ENCODE data around the gene PKNOX2.

DNA sequence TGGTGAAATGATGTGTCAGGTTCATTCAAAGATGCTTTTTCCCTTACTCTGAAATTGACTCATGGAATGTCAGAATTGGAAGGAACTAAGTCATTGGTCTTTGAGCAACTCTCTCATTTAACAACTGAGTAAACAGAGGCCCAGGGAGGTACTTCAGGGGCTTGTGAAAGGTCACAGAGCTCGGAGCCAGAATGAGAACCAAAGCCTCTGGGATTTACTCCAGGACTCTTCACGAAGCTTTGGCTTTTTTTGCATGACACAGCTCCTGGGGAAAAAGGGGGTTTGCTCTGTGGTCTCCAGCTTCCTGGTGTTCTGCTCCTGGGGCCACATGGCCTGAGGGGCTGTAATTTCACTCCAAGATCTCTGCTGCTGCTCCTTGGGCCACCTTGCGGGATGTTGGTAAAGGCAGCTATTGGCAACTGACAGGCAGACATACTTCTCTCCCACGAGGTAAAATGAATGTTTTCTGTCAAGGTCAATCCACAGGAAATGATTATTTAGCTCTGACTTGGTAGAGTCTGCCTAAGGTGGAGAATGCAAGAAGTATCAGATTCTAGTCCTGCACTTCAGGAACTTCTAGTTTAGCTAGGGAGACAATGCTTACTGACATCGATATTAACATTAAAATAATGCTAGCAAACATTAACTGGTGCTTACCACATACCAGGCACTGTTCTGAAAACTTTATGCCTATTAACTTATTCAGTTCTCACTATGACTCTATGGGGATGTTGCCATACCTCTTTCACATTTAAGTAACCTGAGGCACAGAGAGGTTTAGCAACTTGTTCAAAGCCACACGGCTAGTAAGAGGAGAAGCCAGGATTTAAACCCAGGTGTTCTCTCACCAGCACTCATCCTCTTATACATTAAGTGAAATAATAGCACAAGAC, 16.1 kb downstream of the PKNOX2 start:
- peak; percentile 24; the same call in 1 of the 2 replicates for TF ChIP-seq TAF1 (IDR thresholded peaks at IDR 0.05; ENCODE audit: borderline replicate concordance, insufficient read depth, low read length)
- peak; percentile 21; the same call in 1 of the 2 replicates for TF ChIP-seq POLR2AphosphoS5 (IDR thresholded peaks at IDR 0.05; ENCODE audit: low read depth, low read length)
- TF ChIP-seq, protein P1, sequence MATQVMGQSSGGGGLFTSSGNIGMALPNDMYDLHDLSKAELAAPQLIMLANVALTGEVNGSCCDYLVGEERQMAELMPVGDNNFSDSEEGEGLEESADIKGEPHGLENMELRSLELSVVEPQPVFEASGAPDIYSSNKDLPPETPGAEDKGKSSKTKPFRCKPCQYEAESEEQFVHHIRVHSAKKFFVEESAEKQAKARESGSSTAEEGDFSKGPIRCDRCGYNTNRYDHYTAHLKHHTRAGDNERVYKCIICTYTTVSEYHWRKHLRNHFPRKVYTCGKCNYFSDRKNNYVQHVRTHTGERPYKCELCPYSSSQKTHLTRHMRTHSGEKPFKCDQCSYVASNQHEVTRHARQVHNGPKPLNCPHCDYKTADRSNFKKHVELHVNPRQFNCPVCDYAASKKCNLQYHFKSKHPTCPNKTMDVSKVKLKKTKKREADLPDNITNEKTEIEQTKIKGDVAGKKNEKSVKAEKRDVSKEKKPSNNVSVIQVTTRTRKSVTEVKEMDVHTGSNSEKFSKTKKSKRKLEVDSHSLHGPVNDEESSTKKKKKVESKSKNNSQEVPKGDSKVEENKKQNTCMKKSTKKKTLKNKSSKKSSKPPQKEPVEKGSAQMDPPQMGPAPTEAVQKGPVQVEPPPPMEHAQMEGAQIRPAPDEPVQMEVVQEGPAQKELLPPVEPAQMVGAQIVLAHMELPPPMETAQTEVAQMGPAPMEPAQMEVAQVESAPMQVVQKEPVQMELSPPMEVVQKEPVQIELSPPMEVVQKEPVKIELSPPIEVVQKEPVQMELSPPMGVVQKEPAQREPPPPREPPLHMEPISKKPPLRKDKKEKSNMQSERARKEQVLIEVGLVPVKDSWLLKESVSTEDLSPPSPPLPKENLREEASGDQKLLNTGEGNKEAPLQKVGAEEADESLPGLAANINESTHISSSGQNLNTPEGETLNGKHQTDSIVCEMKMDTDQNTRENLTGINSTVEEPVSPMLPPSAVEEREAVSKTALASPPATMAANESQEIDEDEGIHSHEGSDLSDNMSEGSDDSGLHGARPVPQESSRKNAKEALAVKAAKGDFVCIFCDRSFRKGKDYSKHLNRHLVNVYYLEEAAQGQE (IDR thresholded peaks at IDR 0.05; ENCODE audit: insufficient read depth in 1 of 2, low read depth in 2 of 2, low read length in 2 of 2): no peak
- TF ChIP-seq SIN3A (IDR thresholded peaks at IDR 0.05; ENCODE audit: borderline replicate concordance, insufficient read depth, low read length): peak; percentile 71; the same call in 1 of the 2 replicates
